ENCODE data around the gene MARK2.

DNA sequence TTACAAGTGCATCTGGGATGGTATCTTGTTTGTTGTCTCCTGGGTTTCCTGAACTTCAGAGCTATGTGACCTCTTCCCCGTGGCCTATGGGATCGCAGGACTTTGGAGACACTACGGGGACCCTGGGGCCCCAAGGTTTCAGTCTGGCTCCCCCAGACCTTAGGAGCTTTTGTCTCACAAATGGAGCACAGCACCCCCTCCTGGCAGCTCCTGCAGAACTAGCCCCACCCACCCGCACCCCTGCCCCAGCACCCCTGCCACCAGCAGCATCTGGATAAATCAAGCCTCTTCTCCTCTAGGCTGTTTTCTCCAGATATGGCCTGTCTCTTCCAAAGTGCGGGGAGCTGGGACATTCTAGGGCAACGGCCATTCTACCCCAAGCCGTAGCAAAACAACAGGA lies 67.7 kb downstream of the MARK2 start:
- TF ChIP-seq, protein P1, sequence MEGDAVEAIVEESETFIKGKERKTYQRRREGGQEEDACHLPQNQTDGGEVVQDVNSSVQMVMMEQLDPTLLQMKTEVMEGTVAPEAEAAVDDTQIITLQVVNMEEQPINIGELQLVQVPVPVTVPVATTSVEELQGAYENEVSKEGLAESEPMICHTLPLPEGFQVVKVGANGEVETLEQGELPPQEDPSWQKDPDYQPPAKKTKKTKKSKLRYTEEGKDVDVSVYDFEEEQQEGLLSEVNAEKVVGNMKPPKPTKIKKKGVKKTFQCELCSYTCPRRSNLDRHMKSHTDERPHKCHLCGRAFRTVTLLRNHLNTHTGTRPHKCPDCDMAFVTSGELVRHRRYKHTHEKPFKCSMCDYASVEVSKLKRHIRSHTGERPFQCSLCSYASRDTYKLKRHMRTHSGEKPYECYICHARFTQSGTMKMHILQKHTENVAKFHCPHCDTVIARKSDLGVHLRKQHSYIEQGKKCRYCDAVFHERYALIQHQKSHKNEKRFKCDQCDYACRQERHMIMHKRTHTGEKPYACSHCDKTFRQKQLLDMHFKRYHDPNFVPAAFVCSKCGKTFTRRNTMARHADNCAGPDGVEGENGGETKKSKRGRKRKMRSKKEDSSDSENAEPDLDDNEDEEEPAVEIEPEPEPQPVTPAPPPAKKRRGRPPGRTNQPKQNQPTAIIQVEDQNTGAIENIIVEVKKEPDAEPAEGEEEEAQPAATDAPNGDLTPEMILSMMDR (IDR thresholded peaks at IDR 0.05; ENCODE audit: low read length): no peak
- TF ChIP-seq EZH2 (optimal IDR thresholded peaks at IDR 0.05; ENCODE audit: low read depth, low read length): no peak
